Endothelial cell of umbilical vein (primary cell): ENCODE data around the gene SAMD4A. TPM values are rescaled to one million over a fixed set of nuclear protein-coding genes. Genes with fewer than 3 reads are reported as not detected.

Experiments used
- BruUV-seq: library from RNA; stranded (reverse); fragments of 400-500 nt; replicated peaks from 2 replicates; lab custom pipeline; 2021; lab: Mats Ljungman, UMichigan
- CTCF ChIA-PET: fragments of 300-600, 350-600 bp; sonication (Branson Sonifier 250); formaldehyde crosslinking; loops from one replicate; lab custom pipeline; 2021; ENCODE audit warnings: antibody characterized with exemption, inconsistent platforms; lab: Charles Lee
- POLR2A ChIA-PET: fragments of 300-600, 350-600 bp; sonication (Branson Sonifier 250); formaldehyde crosslinking; loops from one replicate; lab custom pipeline; 2021; ENCODE audit warnings: antibody characterized with exemption, inconsistent platforms; lab: Charles Lee
- DNase-seq: peaks from one replicate; pipeline ENCODE4 v3.0.0-alpha.2; 2011; ENCODE audit warnings: low read depth, low spot score
- FAIRE-seq: peaks from 2 replicates; lab custom pipeline; 2011; peaks lifted over from hg19 to GRCh38; lab: Jason Lieb, UNC
- H2AFZ ChIP-seq: 2 replicates; pipeline ENCODE4 v1.6.0; 2012; ENCODE audit warnings: low read depth, low read length, control low read depth, inconsistent platforms
- H3K27ac ChIP-seq: 2 replicates; pipeline ENCODE4 v1.5.1; 2011; ENCODE audit warnings: low read depth, mild to moderate bottlenecking, control low read depth, low read length, moderate library complexity; ENCODE audit not compliant: insufficient read depth
- H3K27me3 ChIP-seq, 2 experiments: 2 replicates each; pipeline versions ENCODE4 v1.6.0 to v1.6.1; 2011; ENCODE audit warnings: low read length in 2 of 2, mixed read lengths in 1 of 2; ENCODE audit not compliant: control insufficient read depth in 2 of 2, insufficient read depth in 2 of 2
- H3K36me3 ChIP-seq, 2 experiments: 2 replicates in 1 of 2; 3 replicates in 1 of 2; pipeline ENCODE4 v1.5.1; 2011; ENCODE audit warnings: low read length in 2 of 2, mild to moderate bottlenecking in 1 of 2, moderate library complexity in 1 of 2; ENCODE audit not compliant: control insufficient read depth in 2 of 2, insufficient read depth in 2 of 2; ENCODE audit errors: extremely low read depth in 1 of 2
- H3K4me1 ChIP-seq: 3 replicates; pipeline ENCODE4 v1.5.1; 2011; ENCODE audit warnings: mild to moderate bottlenecking, low read length; ENCODE audit not compliant: control insufficient read depth, insufficient read depth; ENCODE audit errors: extremely low read depth
- H3K4me2 ChIP-seq: 2 replicates; pipeline ENCODE4 v1.6.1; 2011; ENCODE audit warnings: low read length, control low read depth, mixed read lengths; ENCODE audit not compliant: insufficient read depth
- H3K4me3 ChIP-seq, 3 experiments: fragments of 200-600 bp in 1 of 3; sonication (generic), shearing (Covaris generic) in 1 of 3; replicated peaks in 1 of 3; 2 replicates each; pipeline ENCODE4 v1.5.1; 2011 to 2016; ENCODE audit warnings: control low read depth in 3 of 3, low read length in 3 of 3, mild to moderate bottlenecking in 2 of 3, inconsistent platforms in 1 of 3, low read depth in 1 of 3, moderate library complexity in 1 of 3; ENCODE audit not compliant: insufficient read depth in 1 of 3
- H3K79me2 ChIP-seq: 2 replicates; pipeline ENCODE4 v1.6.0; 2012; ENCODE audit warnings: low read length, inconsistent platforms; ENCODE audit not compliant: control insufficient read depth, insufficient read depth
- H3K9ac ChIP-seq: replicated peaks from 2 replicates; pipeline ENCODE3; 2011; ENCODE audit warnings: low read length, control low read depth; ENCODE audit not compliant: insufficient read depth; ENCODE audit errors: extremely low read depth
- H3K9me1 ChIP-seq: replicated peaks from 3 replicates; pipeline ENCODE4 v1.6.0; 2011; ENCODE audit warnings: mild to moderate bottlenecking, low read length; ENCODE audit not compliant: control insufficient read depth, insufficient read depth; ENCODE audit errors: extremely low read depth
- H3K9me3 ChIP-seq: replicated peaks from 2 replicates; pipeline ENCODE4 v1.5.1; 2012; ENCODE audit warnings: low read length, inconsistent platforms; ENCODE audit not compliant: control insufficient read depth, insufficient read depth
- H4K20me1 ChIP-seq: replicated peaks from 2 replicates; pipeline ENCODE3; 2011; ENCODE audit warnings: mild to moderate bottlenecking, low read length; ENCODE audit not compliant: control insufficient read depth, insufficient read depth; ENCODE audit errors: extremely low read depth
- EZH2 ChIP-seq: IDR thresholded peaks from 2 replicates; pipeline ENCODE4 v1.6.1; 2012; ENCODE audit warnings: borderline replicate concordance, low read depth, mild to moderate bottlenecking, moderate library complexity, low read length, inconsistent platforms; ENCODE audit not compliant: severe bottlenecking
- FOS ChIP-seq: IDR thresholded peaks from 2 replicates; pipeline ENCODE4 v1.6.1; 2011; ENCODE audit warnings: mild to moderate bottlenecking, low read length, moderate library complexity, borderline replicate concordance; ENCODE audit not compliant: insufficient read depth
- GATA2 ChIP-seq: IDR thresholded peaks from 2 replicates; pipeline ENCODE4 v1.7.0; 2011; ENCODE audit warnings: low read depth, mild to moderate bottlenecking, moderate library complexity, mixed read lengths, low read length; ENCODE audit not compliant: insufficient read length, insufficient read depth
- JUN ChIP-seq: IDR thresholded peaks from 2 replicates; pipeline ENCODE4 v1.6.1; 2011; ENCODE audit warnings: borderline replicate concordance, low read depth; ENCODE audit not compliant: insufficient read length, insufficient read depth
- MYC ChIP-seq: IDR thresholded peaks from one replicate; pipeline ENCODE4 v1.6.1; 2011; ENCODE audit warnings: mild to moderate bottlenecking, low read depth, low read length
- POLR2AphosphoS5 ChIP-seq: IDR thresholded peaks from 2 replicates; pipeline ENCODE4 v1.6.1; 2012; ENCODE audit warnings: low read depth, mild to moderate bottlenecking, control low read depth, low read length, moderate library complexity; ENCODE audit not compliant: insufficient read depth
- dilution Hi-C: fragments of 300-500 bp; cut with MboI; formaldehyde crosslinking; loops from one replicate; pipeline ENCODE4 v1.15.0; 2019; ENCODE audit warnings: low sequenced_read_pairs; ENCODE audit not compliant: extremely low pct_ligation_motif_present
- intact Hi-C: fragments of 100-400 bp; cut with micrococcal nuclease; formaldehyde crosslinking; loops from one replicate; pipeline ENCODE4 v1.10.0; 2022
- polyA plus RNA-seq, 4 experiments: library from polyadenylated mRNA; depleted of rRNA in 3 of 4; stranded (reverse) in 3 of 4; unstranded in 1 of 4; fragments of >200 nt; gene quantifications; 2 replicates each; pipeline versions ENCODE4 v1.2.1 to v1.2.3, GENCODE V29; 2011 to 2012; ENCODE audit warnings: missing spikeins in 1 of 4
- total RNA-seq: library from RNA; stranded (reverse); gene quantifications from 2 replicates; pipeline ENCODE4 v1.2.3, GENCODE V29; 2021
- TF ChIP-seq, protein P1 (sequence below): IDR thresholded peaks from 2 replicates; pipeline ENCODE4 v1.6.1; 2011; ENCODE audit not compliant: insufficient read depth, insufficient read length
- TF ChIP-seq, protein P2 (sequence below), 2 donors: IDR thresholded peaks; 1 replicate in 1 of 2; 2 replicates in 1 of 2; pipeline ENCODE4 v1.5.1; 2011; ENCODE audit warnings: low read length in 2 of 2, mild to moderate bottlenecking in 2 of 2, moderate library complexity in 2 of 2, control low read depth in 1 of 2, inconsistent platforms in 1 of 2, low read depth in 1 of 2; ENCODE audit not compliant: insufficient read depth in 1 of 2; ENCODE audit errors: extremely low read depth in 1 of 2

SAMD4A gene
- total and polyA plus RNA-seq, 2 donors (not counting 3 experiments of a cell fraction or from before 2014, with no cell fraction given), result 37.7 to 95.3 TPM

DNA sequence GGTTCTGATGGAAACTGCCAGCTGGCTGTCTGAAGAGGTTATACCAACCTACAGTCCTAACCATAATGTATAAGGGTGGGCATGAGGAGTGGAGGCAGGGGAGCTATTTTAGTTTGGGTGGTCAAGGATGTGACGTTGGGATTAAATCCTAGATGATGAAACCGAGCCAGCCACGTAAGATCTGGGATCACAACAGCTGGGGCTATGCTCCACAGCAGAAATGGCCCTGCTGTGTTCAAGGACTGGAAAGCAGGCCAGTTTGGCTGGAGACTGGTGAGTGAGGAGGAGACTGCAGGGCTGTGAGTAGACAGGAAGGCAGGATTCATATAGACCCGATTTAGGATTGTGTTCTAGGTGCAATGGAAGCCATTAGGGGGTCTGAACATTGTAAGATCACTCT, 66.1 kb downstream of the SAMD4A start:
- Histone ChIP-seq H3K36me3 (no peaks in the 10 kb centered on the region), H3K4me1 (peaks cover 28% of the 10 kb centered on the region), H3K9ac (no peak overlapping the region), H3K9me1 (no peaks in the 10 kb centered on the region), H3K79me2 (peaks cover 69% of the 10 kb centered on the region), H4K20me1 (no peaks in the 10 kb centered on the region), H3K27me3 (no peaks in the 10 kb centered on the region), H2AFZ (no peak overlapping the region), H3K4me3 (no peak overlapping the region), H3K4me2 (no peak overlapping the region), H3K27ac (no peak overlapping the region), H3K9me3 (no peaks in the 10 kb centered on the region)
- no peak for FAIRE-seq
- dilution Hi-C loops, result no loop called here
- TF ChIP-seq POLR2AphosphoS5, result no peak
- no peak for TF ChIP-seq JUN
- TF ChIP-seq MYC, result no peak
- TF ChIP-seq, protein P1, sequence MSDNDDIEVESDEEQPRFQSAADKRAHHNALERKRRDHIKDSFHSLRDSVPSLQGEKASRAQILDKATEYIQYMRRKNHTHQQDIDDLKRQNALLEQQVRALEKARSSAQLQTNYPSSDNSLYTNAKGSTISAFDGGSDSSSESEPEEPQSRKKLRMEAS, result no peak
- TF ChIP-seq EZH2, result no peak
- no peak for TF ChIP-seq FOS
- TF ChIP-seq, protein P2, sequence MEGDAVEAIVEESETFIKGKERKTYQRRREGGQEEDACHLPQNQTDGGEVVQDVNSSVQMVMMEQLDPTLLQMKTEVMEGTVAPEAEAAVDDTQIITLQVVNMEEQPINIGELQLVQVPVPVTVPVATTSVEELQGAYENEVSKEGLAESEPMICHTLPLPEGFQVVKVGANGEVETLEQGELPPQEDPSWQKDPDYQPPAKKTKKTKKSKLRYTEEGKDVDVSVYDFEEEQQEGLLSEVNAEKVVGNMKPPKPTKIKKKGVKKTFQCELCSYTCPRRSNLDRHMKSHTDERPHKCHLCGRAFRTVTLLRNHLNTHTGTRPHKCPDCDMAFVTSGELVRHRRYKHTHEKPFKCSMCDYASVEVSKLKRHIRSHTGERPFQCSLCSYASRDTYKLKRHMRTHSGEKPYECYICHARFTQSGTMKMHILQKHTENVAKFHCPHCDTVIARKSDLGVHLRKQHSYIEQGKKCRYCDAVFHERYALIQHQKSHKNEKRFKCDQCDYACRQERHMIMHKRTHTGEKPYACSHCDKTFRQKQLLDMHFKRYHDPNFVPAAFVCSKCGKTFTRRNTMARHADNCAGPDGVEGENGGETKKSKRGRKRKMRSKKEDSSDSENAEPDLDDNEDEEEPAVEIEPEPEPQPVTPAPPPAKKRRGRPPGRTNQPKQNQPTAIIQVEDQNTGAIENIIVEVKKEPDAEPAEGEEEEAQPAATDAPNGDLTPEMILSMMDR (IDR thresholded peaks at IDR 0.05; ENCODE audit: extremely low read depth in 1 of 2, insufficient read depth in 1 of 2, low read depth in 1 of 2, low read length in 2 of 2), result no peak
- no peak for TF ChIP-seq GATA2
- POLR2A ChIA-PET, result no interaction called here
- BruUV-seq, result no TSS peak
- CTCF ChIA-PET, result interaction anchor here (1.1 to 1.6 kb wide), 3 partner anchors 10 to 90 kb away, joined by 3 to 8 read pairs (median 4); no protein-coding TSS in a partner anchor
- intact Hi-C loops, result no loop called here
- DNase-seq, result no peak
